OCI-LY7 (cell line): ENCODE results near the gene NUBP1. TPM values are rescaled to one million over a fixed set of nuclear protein-coding genes. Genes with fewer than 3 reads are reported as not detected.

Source experiments
- BruUV-seq: library from RNA; stranded (reverse); fragments of 400-500 nt; replicated peaks from 2 replicates; lab custom pipeline; 2021; lab: Mats Ljungman, UMichigan
- CTCF ChIA-PET: fragments of 300-600 bp; sonication (Branson Sonifier 250); formaldehyde crosslinking; loops from one replicate; lab custom pipeline; 2022; ENCODE audit warnings: antibody characterized with exemption; ENCODE audit not compliant: unreplicated experiment; lab: Charles Lee
- POLR2A ChIA-PET: fragments of 300-600 bp; sonication (Branson Sonifier 250); formaldehyde crosslinking; loops from one replicate; lab custom pipeline; 2022; ENCODE audit warnings: antibody characterized with exemption; lab: Charles Lee
- DNase-seq: peaks from one replicate; pipeline ENCODE4 v3.0.0-alpha.2; 2015; ENCODE audit warnings: low spot score
- H2AFZ ChIP-seq: fragments of 200-600 bp; sonication (generic), shearing (Covaris generic); 2 replicates; pipeline ENCODE4 v1.6.1; 2014; ENCODE audit warnings: mild to moderate bottlenecking, antibody characterized with exemption, low read length, moderate library complexity
- H3K27ac ChIP-seq: fragments of 200-600 bp; sonication (generic); 2 replicates; pipeline ENCODE4 v1.5.1; 2014; ENCODE audit warnings: mixed run types, low read depth, mild to moderate bottlenecking, moderate library complexity, low read length, inconsistent platforms; ENCODE audit not compliant: poor library complexity, severe bottlenecking
- H3K36me3 ChIP-seq: fragments of 200-600 bp; sonication (generic); 2 replicates; pipeline ENCODE4 v1.6.1; 2014; ENCODE audit warnings: mild to moderate bottlenecking, antibody characterized with exemption, low read length, moderate library complexity, mixed read lengths; ENCODE audit not compliant: insufficient read depth
- H3K4me1 ChIP-seq: fragments of 200-600 bp; sonication (generic); 2 replicates; pipeline ENCODE4 v1.5.1; 2014; ENCODE audit warnings: mild to moderate bottlenecking, low read length; ENCODE audit not compliant: insufficient read depth, poor library complexity, severe bottlenecking
- H3K4me2 ChIP-seq: fragments of 200-600 bp; sonication (generic); 2 replicates; pipeline ENCODE4 v1.6.1; 2014; ENCODE audit warnings: mild to moderate bottlenecking, low read length
- H3K4me3 ChIP-seq: fragments of 200-600 bp; sonication (generic); 2 replicates; pipeline ENCODE4 v1.5.1; 2014; ENCODE audit warnings: mild to moderate bottlenecking, low read depth, low read length; ENCODE audit not compliant: poor library complexity, severe bottlenecking
- H3K79me2 ChIP-seq: fragments of 200-600 bp; sonication (generic); 2 replicates; pipeline ENCODE4 v1.6.1; 2016; ENCODE audit warnings: low read depth, mild to moderate bottlenecking, low read length, moderate library complexity, mixed read lengths; ENCODE audit not compliant: insufficient read depth
- H3K9me2 ChIP-seq: fragments of 200-600 bp; sonication (generic); 2 replicates; pipeline ENCODE4 v1.6.1; 2016; ENCODE audit warnings: mild to moderate bottlenecking, low read length, mixed read lengths; ENCODE audit not compliant: insufficient read depth
- H3K9me3 ChIP-seq: fragments of 200-600 bp; sonication (generic); 2 replicates; pipeline ENCODE4 v1.6.1; 2014; ENCODE audit warnings: mild to moderate bottlenecking, mixed run types, low read length, mixed read lengths
- H4K20me1 ChIP-seq: fragments of 200-600 bp; sonication (generic); 2 replicates; pipeline ENCODE4 v1.6.1; 2014; ENCODE audit warnings: mild to moderate bottlenecking, antibody characterized with exemption, low read length, moderate library complexity, mixed read lengths; ENCODE audit not compliant: insufficient read depth
- CTCF ChIP-seq: fragments of 200-600 bp; sonication (generic); conservative IDR thresholded peaks from 2 replicates; pipeline ENCODE4 v1.5.1; 2014; ENCODE audit warnings: mild to moderate bottlenecking, antibody characterized with exemption, low read length, moderate library complexity, mixed read lengths
- EZH2phosphoT487 ChIP-seq: fragments of 200-600 bp; sonication (generic); IDR thresholded peaks from 2 replicates; pipeline ENCODE4 v1.6.1; 2018; ENCODE audit warnings: low read depth, borderline replicate concordance, mild to moderate bottlenecking, mixed run types, antibody characterized with exemption, low read length, moderate library complexity, mixed read lengths
- intact Hi-C: fragments of 100-400 bp; cut with micrococcal nuclease; formaldehyde crosslinking; loops from one replicate; pipeline ENCODE4 v1.10.0; 2022; ENCODE audit not compliant: unreplicated experiment
- total RNA-seq, 2 experiments: library from RNA; depleted of rRNA in 1 of 2; stranded (reverse); fragments of >200 nt in 1 of 2; shearing (Covaris generic) in 1 of 2; gene quantifications; 2 replicates each; pipeline ENCODE4 v1.2.3, GENCODE V29; 2014 to 2022

The NUBP1 gene
- total RNA-seq, 2 experiments from 2014 or later: 20.7 to 27.4 TPM

GRCh38 chr16:10761373-10761772, 17.7 kb downstream of the NUBP1 start:
- Histone ChIP-seq H3K36me3 (peaks cover 85% of the 10 kb centered on the region), H3K27ac (no peak overlapping the region), H2AFZ (no peak overlapping the region), H3K79me2 (no peaks in the 10 kb centered on the region), H3K4me2 (no peak overlapping the region), H4K20me1 (no peaks in the 10 kb centered on the region), H3K9me2 (no peaks in the 10 kb centered on the region), H3K4me3 (no peak overlapping the region), H3K9me3 (no peaks in the 10 kb centered on the region), H3K4me1 (no peaks in the 10 kb centered on the region)
- BruUV-seq: no TSS peak
- CTCF ChIA-PET: no interaction called here
- POLR2A ChIA-PET: no interaction called here
- no peak for TF ChIP-seq EZH2phosphoT487
- TF ChIP-seq CTCF: no peak
- DNase-seq: no peak
- intact Hi-C loops: no loop called here

DNA sequence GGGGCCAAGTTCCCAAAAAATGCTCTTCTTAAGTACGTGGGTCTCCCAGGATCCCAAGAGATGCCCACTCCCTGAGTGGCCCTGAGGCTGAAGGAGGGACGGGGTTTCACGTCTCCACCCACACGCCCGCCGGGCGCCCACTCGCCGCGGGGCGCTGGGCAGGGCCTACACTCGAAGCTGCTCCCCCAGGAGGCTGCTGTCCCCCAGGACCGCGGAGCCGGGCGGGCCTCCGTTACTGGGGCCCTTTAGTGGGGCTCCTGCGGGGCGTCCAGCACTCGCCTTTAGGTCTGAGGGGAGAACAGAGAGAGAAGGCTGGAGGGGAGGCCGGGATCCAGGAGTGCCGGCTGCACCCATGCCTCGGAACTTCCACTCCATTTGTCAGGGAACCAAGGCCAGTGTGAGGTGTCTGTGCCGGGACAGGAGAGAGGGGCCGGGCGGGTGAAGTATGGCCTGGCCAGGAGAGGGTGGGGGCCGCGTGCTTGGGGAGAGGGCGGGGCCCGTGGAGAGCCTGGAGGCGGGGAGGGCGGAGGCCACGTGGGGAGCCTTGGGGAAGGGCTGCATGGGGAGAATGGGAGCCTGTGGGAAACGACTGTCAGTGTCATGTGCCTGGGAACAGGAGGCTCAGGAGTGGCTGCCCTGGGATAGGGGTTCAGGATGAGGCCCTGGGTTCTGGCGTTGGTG, 18.8 kb downstream of the NUBP1 start:
- no peaks in the 10 kb centered on the region for H3K79me2 ChIP-seq
- intact Hi-C loops: no loop called here

More for the DNA sequence above, 18.8 kb downstream of the NUBP1 start:
- POLR2A ChIA-PET: no interaction called here
- Histone ChIP-seq H2AFZ (no peak overlapping the region), H4K20me1 (no peaks in the 10 kb centered on the region), H3K4me1 (no peaks in the 10 kb centered on the region), H3K4me2 (no peak overlapping the region), H3K27ac (no peak overlapping the region), H3K9me3 (no peaks in the 10 kb centered on the region), H3K9me2 (no peaks in the 10 kb centered on the region), H3K36me3 (peaks cover 85% of the 10 kb centered on the region), H3K4me3 (no peak overlapping the region)
- CTCF ChIA-PET: no interaction called here
- TF ChIP-seq EZH2phosphoT487: no peak
- no peak for TF ChIP-seq CTCF
- BruUV-seq: no TSS peak
- DNase-seq: no peak
